Measurements from ENCODE around the gene MEF2B.

- TF ChIP-seq POLR2A (IDR thresholded peaks at IDR 0.05) (no peak), CTCF (IDR thresholded peaks at IDR 0.05) (no peak)
Measured at GRCh38 chr19:19120308-19121231, 49.5 kb downstream of the MEF2B start.

Measured in gastroesophageal sphincter (tissue), 3 donors.